Trophoblast cell (in vitro differentiated cells and primary cell): Measurements from ENCODE around the gene ARHGEF12.

Experiments used
- DNase-seq, 2 donors: peaks; one replicate each; pipeline ENCODE4 v3.0.0-alpha.2; 2016
- H2AFZ ChIP-seq: 2 replicates; pipeline ENCODE4 v1.6.1; 2013; ENCODE audit warnings: low read length, moderate library complexity, mild to moderate bottlenecking; ENCODE audit not compliant: insufficient read depth, poor library complexity
- H2AK5ac ChIP-seq: 2 replicates; pipeline ENCODE4 v1.6.1; 2013; ENCODE audit warnings: mild to moderate bottlenecking, low read length
- H2BK120ac ChIP-seq: 2 replicates; pipeline ENCODE4 v1.6.1; 2013; ENCODE audit warnings: low read length, mild to moderate bottlenecking, moderate library complexity; ENCODE audit not compliant: insufficient read depth, poor library complexity
- H2BK12ac ChIP-seq: 2 replicates; pipeline ENCODE4 v1.6.1; 2013; ENCODE audit warnings: mild to moderate bottlenecking, low read length, moderate library complexity
- H2BK5ac ChIP-seq: 2 replicates; pipeline ENCODE4 v1.6.1; 2013; ENCODE audit warnings: low read length, low read depth, moderate library complexity, mild to moderate bottlenecking; ENCODE audit not compliant: poor library complexity
- H3K14ac ChIP-seq: 2 replicates; pipeline ENCODE4 v1.6.1; 2013; ENCODE audit warnings: mild to moderate bottlenecking, low read length
- H3K18ac ChIP-seq: 2 replicates; pipeline ENCODE4 v1.6.1; 2013; ENCODE audit warnings: mild to moderate bottlenecking, low read length
- H3K23ac ChIP-seq: 2 replicates; pipeline ENCODE4 v1.6.1; 2013; ENCODE audit warnings: low read length
- H3K27ac ChIP-seq: 2 replicates; pipeline ENCODE4 v1.5.1; 2013; ENCODE audit warnings: low read depth, mild to moderate bottlenecking, inconsistent platforms, low read length, moderate library complexity
- H3K27me3 ChIP-seq: 2 replicates; pipeline ENCODE4 v1.6.1; 2013; ENCODE audit warnings: inconsistent platforms, mild to moderate bottlenecking, low read length, moderate library complexity; ENCODE audit not compliant: insufficient read depth
- H3K36me3 ChIP-seq, 2 experiments: 1 replicate in 1 of 2; 2 replicates in 1 of 2; pipeline ENCODE4 v1.6.1; 2013; ENCODE audit warnings: low read length in 2 of 2, mild to moderate bottlenecking in 2 of 2, moderate library complexity in 1 of 2; ENCODE audit not compliant: insufficient read depth in 2 of 2, control insufficient read depth in 1 of 2
- H3K4ac ChIP-seq: 2 replicates; pipeline ENCODE4 v1.6.1; 2013; ENCODE audit warnings: low read depth, mild to moderate bottlenecking, low read length, moderate library complexity
- H3K4me1 ChIP-seq, 2 experiments: 1 replicate in 1 of 2; 2 replicates in 1 of 2; pipeline ENCODE4 v1.6.1; 2013; ENCODE audit warnings: low read length in 2 of 2, mild to moderate bottlenecking in 2 of 2, moderate library complexity in 1 of 2; ENCODE audit not compliant: insufficient read depth in 2 of 2, control insufficient read depth in 1 of 2
- H3K4me2 ChIP-seq: 2 replicates; pipeline ENCODE4 v1.6.1; 2013; ENCODE audit warnings: inconsistent platforms, mild to moderate bottlenecking, low read length, moderate library complexity
- H3K4me3 ChIP-seq: 2 replicates; pipeline ENCODE4 v1.5.1; 2013; ENCODE audit warnings: mild to moderate bottlenecking, low read depth, low read length, inconsistent platforms
- H3K79me1 ChIP-seq: one replicate; pipeline ENCODE4 v1.6.1; 2013; ENCODE audit warnings: low read length
- H3K79me2 ChIP-seq: 2 replicates; pipeline ENCODE4 v1.6.1; 2013; ENCODE audit warnings: low read length, mild to moderate bottlenecking; ENCODE audit not compliant: control insufficient read depth, insufficient read depth, poor library complexity
- H3K9ac ChIP-seq: 2 replicates; pipeline ENCODE4 v1.6.1; 2013; ENCODE audit warnings: mild to moderate bottlenecking, low read length
- H3K9me3 ChIP-seq: 2 replicates; pipeline ENCODE4 v1.6.1; 2013; ENCODE audit warnings: low read depth, mild to moderate bottlenecking, control low read depth, inconsistent platforms, low read length; ENCODE audit not compliant: insufficient read depth
- H4K12ac ChIP-seq: 2 replicates; pipeline ENCODE4 v1.6.1; 2013; ENCODE audit warnings: low read depth, mild to moderate bottlenecking, low read length, moderate library complexity
- H4K8ac ChIP-seq: 2 replicates; pipeline ENCODE4 v1.6.1; 2013; ENCODE audit warnings: low read depth, mild to moderate bottlenecking, low read length, moderate library complexity
- H4K91ac ChIP-seq: one replicate; pipeline ENCODE4 v1.6.1; 2013; ENCODE audit warnings: low read depth, mild to moderate bottlenecking, low read length, moderate library complexity
- WGBS: extraction: QIAGEN DNeasy Blood & Tissue Kit; methylation state at CpG from one replicate; pipeline ENCODE4 v1.1.7; 2013; ENCODE audit warnings: missing lambda C conversion rate; ENCODE audit not compliant: insufficient read length, insufficient coverage; ENCODE audit errors: extremely low coverage; 5-methylcytosine and 5-hydroxymethylcytosine counted together

The ARHGEF12 gene

DNA sequence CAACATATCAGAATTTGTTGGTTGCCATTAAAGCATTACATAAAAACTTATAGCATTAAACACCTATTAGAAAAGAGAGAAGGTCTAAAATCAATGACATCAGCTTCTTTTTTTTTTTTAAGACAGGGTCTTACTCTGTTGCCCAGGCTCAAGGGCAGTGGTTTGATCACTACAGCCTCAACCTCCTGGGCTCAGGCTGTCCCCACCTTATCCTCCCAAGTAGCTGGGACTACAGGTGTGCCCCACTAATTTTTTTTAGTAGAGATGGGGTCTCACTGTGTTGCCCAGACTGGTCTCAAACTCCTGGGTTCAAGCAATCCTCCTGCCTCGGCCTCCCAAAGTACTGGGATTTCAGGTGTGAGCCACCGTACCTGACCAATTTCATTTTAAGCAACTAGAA is 57.9 kb downstream of the ARHGEF12 start:
- Histone ChIP-seq H4K8ac (no peak overlapping the region), H3K36me3 (no peaks in the 10 kb centered on the region), H2AK5ac (no peak overlapping the region), H3K4me3 (no peak overlapping the region), H3K9ac (no peak overlapping the region), H2BK120ac (no peak overlapping the region), H3K9me3 (no peaks in the 10 kb centered on the region), H3K18ac (no peak overlapping the region), H3K23ac (no peak overlapping the region), H2BK12ac (no peak overlapping the region), H4K12ac (peak overlapping the region; percentile 30), H3K4me2 (no peak overlapping the region), H3K27me3 (no peaks in the 10 kb centered on the region), H4K91ac (no peak overlapping the region), H2AFZ (no peak overlapping the region), H3K14ac (no peak overlapping the region), H3K27ac (no peak overlapping the region), H2BK5ac (no peak overlapping the region), H3K79me2 (no peaks in the 10 kb centered on the region), H3K4ac (no peak overlapping the region), H3K4me1 (no peaks in the 10 kb centered on the region), H3K79me1 (no peaks in the 10 kb centered on the region)
- no peak for DNase-seq
- WGBS: no CpG with 5 or more reads among the region's 2 CpGs

- Histone ChIP-seq H3K27me3 (no peaks in the 10 kb centered on the region), H3K4ac (no peak overlapping the region), H4K91ac (no peak overlapping the region), H3K18ac (no peak overlapping the region), H3K27ac (no peak overlapping the region), H3K79me2 (no peaks in the 10 kb centered on the region), H2AK5ac (no peak overlapping the region), H3K23ac (no peak overlapping the region), H3K4me1 (no peaks in the 10 kb centered on the region), H3K9me3 (no peaks in the 10 kb centered on the region), H3K36me3 (no peaks in the 10 kb centered on the region), H3K79me1 (no peaks in the 10 kb centered on the region), H3K4me2 (no peak overlapping the region), H3K4me3 (no peak overlapping the region), H2BK12ac (no peak overlapping the region), H4K12ac (no peak overlapping the region), H2BK5ac (no peak overlapping the region), H3K14ac (no peak overlapping the region), H2AFZ (no peak overlapping the region), H2BK120ac (no peak overlapping the region), H3K9ac (no peak overlapping the region), H4K8ac (no peak overlapping the region)
- no CpG with 5 or more reads among the region's 3 CpGs for WGBS
- DNase-seq: no peak
Observed at GRCh38 chr11:120395778-120396177, 59.6 kb downstream of the ARHGEF12 start.

DNA sequence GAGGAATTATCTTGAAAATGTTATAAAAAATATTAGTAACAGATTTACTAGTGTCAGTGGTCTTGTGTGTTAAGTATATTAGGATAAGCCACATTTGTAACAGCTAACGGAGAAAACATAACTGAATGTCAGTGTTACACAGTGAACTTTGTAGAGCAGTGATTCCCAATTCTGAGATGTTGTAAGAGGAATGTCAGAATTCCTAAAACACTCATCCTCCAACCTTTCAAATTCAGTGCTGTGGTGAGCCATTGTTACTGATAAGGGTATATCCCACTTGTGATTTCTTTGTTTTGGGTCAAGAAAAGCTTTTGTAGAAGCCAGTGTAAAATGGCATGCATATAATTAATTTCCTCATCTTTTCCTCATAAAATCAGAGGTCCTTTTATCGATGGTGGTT is 61.9 kb downstream of the ARHGEF12 start:
- no peak overlapping the region for H3K14ac ChIP-seq
- H4K91ac ChIP-seq: no peak overlapping the region
- no peak overlapping the region for H3K4ac ChIP-seq
- H3K9ac ChIP-seq: no peak overlapping the region
- H3K79me1 ChIP-seq: no peaks in the 10 kb centered on the region
- H3K36me3 ChIP-seq: no peaks in the 10 kb centered on the region
- no peak overlapping the region for H2BK5ac ChIP-seq
- no peak overlapping the region for H2AFZ ChIP-seq
- H3K4me2 ChIP-seq: no peak overlapping the region
- no peaks in the 10 kb centered on the region for H3K27me3 ChIP-seq
- no peaks in the 10 kb centered on the region for H3K4me1 ChIP-seq
- peak in 1 of 2 donors; percentile 46 for DNase-seq
- no peak overlapping the region for H3K23ac ChIP-seq
- H2BK12ac ChIP-seq: no peak overlapping the region
- no peaks in the 10 kb centered on the region for H3K79me2 ChIP-seq
- no peak overlapping the region for H2BK120ac ChIP-seq
- no peaks in the 10 kb centered on the region for H3K9me3 ChIP-seq
- no peak overlapping the region for H3K4me3 ChIP-seq
- no peak overlapping the region for H3K18ac ChIP-seq
- H2AK5ac ChIP-seq: no peak overlapping the region
- no peak overlapping the region for H4K12ac ChIP-seq
- WGBS: no CpG with 5 or more reads among the region's 2 CpGs
- no peak overlapping the region for H4K8ac ChIP-seq
- H3K27ac ChIP-seq: no peak overlapping the region

DNA sequence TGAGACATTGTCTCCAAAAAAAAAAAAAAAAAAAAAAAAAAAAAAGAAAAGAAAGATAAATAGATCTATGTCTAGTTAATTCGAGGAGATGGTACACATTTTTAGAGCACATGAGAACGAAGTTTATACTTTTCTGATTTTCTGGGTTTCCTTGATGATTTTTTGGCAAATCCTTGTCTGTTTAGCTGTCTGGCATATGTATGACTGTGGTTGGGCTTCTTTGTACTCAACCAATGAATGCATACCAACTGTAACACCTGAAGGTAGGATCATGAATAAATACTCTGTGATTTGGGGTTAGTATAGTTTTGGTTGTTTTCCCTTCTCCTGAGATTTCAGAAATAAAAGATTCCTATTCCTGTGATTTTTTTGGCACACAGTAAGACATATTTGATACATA is 63.1 kb downstream of the ARHGEF12 start:
- Histone ChIP-seq H3K79me2 (no peaks in the 10 kb centered on the region), H3K23ac (no peak overlapping the region), H3K9me3 (no peaks in the 10 kb centered on the region), H2AK5ac (no peak overlapping the region), H3K18ac (no peak overlapping the region), H3K4ac (no peak overlapping the region), H3K14ac (no peak overlapping the region), H3K27me3 (no peaks in the 10 kb centered on the region), H3K79me1 (no peaks in the 10 kb centered on the region), H3K27ac (no peak overlapping the region), H3K9ac (no peak overlapping the region), H2AFZ (no peak overlapping the region), H2BK5ac (no peak overlapping the region), H4K12ac (no peak overlapping the region), H2BK120ac (no peak overlapping the region), H4K91ac (no peak overlapping the region), H3K4me2 (no peak overlapping the region), H3K4me1 (no peaks in the 10 kb centered on the region), H4K8ac (no peak overlapping the region), H3K36me3 (no peaks in the 10 kb centered on the region), H3K4me3 (no peak overlapping the region), H2BK12ac (no peak overlapping the region)
- WGBS: no CpG with 5 or more reads among the region's 2 CpGs
- DNase-seq: no peak
